ENCODE results near the gene NAB2. TPM values are rescaled to one million over a fixed set of nuclear protein-coding genes. Genes with fewer than 3 reads are reported as not detected.
A peak's percentile ranks its signal among the peaks of the same experiment; 100 is the strongest.

NAB2 gene, protein sequence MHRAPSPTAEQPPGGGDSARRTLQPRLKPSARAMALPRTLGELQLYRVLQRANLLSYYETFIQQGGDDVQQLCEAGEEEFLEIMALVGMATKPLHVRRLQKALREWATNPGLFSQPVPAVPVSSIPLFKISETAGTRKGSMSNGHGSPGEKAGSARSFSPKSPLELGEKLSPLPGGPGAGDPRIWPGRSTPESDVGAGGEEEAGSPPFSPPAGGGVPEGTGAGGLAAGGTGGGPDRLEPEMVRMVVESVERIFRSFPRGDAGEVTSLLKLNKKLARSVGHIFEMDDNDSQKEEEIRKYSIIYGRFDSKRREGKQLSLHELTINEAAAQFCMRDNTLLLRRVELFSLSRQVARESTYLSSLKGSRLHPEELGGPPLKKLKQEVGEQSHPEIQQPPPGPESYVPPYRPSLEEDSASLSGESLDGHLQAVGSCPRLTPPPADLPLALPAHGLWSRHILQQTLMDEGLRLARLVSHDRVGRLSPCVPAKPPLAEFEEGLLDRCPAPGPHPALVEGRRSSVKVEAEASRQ
- 16.1 TPM for polyA plus RNA-seq (2013, experiment 1 of 2)
- 20.5 TPM for polyA plus RNA-seq (2013, experiment 2 of 2)

DNA sequence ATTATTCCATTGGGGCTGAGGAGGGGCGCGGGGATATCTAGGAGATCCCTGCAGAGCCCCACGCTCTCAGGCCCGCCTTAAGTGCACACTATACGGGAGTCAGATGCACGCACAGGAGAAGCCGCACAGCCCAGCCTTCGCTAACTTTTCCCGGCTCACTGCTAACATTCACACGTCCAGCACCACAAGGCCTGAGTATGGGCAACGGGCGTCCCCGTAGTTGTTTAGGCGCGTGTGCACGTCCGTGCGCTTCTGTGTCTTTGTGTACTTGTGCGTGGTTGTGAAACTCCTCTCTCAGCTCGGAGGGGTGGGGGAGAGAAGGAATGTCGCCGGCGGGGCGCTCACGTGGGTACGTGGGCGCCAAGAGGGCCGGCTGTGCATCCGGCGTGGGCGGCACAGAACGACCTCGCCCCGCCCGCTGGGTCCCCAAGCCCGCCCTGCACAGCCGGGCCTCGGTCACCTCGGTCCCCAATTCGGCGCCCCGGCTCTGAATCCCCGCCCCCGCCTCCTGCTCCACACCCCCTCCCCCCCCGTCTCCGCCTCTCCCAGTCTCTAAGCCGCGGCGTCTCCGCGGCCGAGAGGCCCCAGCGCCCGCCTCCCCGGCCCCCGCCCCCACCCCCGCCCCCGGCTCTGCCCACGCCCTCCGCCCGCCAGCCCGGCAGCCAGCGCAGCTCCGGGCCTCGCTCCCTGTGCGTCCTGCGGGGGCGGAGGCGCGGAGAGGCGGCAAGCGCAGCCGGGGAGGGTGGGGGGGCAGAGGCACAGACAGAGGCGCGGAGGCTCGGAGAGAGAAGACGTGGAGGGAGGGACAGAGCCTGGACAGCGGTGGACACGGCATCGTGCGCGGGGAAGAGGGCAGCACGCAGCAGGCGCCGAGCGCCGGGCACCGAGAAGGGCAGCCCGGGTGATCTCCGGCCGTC, at the start of gene NAB2:
TSS of gene NAB2 (plus strand) at position 761 of the 917 bp plus-strand sequence. CDS start 158 bp downstream, outside the sequence.
- peak within 1 kb of the TSS; percentile 100 for H3K27ac ChIP-seq (ENCODE audit: low read depth, low read length)
- peak within 1 kb of the TSS; percentile 90 for H3K4me3 ChIP-seq (ENCODE audit: low read length)
- H3K9me3 ChIP-seq (ENCODE audit: insufficient read depth, low read depth, low read length) = no peaks in the 10 kb centered on the region
- H3K9ac ChIP-seq (ENCODE audit: low read depth, low read length) = peak within 1 kb of the TSS; percentile 91
- WGBS = under 1% methylated on average over 81 of the region's 91 CpGs
- H3K36me3 ChIP-seq (ENCODE audit: insufficient read depth, low read length) = peaks cover 25% of the 10 kb centered on the region
- peaks cover 13% of the 10 kb centered on the region for H3K4me1 ChIP-seq (ENCODE audit: insufficient read depth, low read length)
- H3K27me3 ChIP-seq (ENCODE audit: insufficient read depth, low read length) = no peaks in the 10 kb centered on the region

DNA sequence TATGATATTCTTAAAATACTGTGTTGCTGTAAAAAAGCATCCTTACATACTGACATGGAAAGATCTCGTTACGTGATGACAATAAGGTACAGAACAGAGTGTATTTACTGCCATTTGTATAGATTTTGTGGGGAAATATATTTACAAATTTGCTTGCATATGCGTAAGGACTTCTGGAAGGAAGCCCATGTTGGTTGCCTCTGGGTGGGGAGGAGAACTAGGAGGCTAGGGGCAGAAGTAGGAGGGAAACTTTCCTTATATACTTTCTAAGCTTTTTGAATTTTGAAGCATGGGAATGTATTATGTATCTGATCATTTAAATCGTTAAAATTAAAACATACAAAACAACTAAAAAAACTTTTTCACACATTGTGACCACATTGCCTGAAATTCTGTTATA, 48.7 kb upstream of the NAB2 start:
- H3K9ac ChIP-seq (ENCODE audit: low read depth, low read length) = no peak overlapping the region
- H3K9me3 ChIP-seq (ENCODE audit: insufficient read depth, low read depth, low read length) = no peaks in the 10 kb centered on the region
- H3K4me1 ChIP-seq (ENCODE audit: insufficient read depth, low read length) = no peaks in the 10 kb centered on the region
- H3K4me3 ChIP-seq (ENCODE audit: low read length) = no peak overlapping the region
- H3K36me3 ChIP-seq (ENCODE audit: insufficient read depth, low read length) = no peaks in the 10 kb centered on the region
- H3K27ac ChIP-seq (ENCODE audit: low read depth, low read length) = no peak overlapping the region
- no peaks in the 10 kb centered on the region for H3K27me3 ChIP-seq (ENCODE audit: insufficient read depth, low read length)
- 93% methylated on average over 3 of the region's 4 CpGs for WGBS

DNA sequence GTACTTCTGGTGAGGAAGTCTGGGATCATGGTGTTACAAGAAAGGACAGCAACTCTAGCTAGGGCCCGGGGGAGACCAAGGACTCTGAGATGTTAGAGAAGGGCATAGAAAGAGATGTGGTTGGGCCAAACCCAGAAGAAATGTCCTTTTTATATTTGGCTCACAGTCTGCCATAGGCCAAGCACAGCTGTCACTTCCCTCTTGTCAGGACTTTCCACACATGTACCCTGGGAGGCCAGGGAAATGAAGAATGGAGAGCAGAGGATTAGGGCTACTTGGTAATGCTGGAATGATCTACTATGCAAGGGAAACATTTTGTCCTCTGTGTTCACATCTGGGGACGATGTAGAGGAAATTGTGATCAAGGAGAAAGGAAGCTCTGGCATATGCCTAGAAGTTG, 48.2 kb upstream of the NAB2 start:
- Histone ChIP-seq H3K27me3 (ENCODE audit: insufficient read depth, low read length) (no peaks in the 10 kb centered on the region), H3K27ac (ENCODE audit: low read depth, low read length) (no peak overlapping the region), H3K36me3 (ENCODE audit: insufficient read depth, low read length) (no peaks in the 10 kb centered on the region), H3K9me3 (ENCODE audit: insufficient read depth, low read depth, low read length) (no peaks in the 10 kb centered on the region), H3K4me3 (ENCODE audit: low read length) (no peak overlapping the region), H3K9ac (ENCODE audit: low read depth, low read length) (no peak overlapping the region), H3K4me1 (ENCODE audit: insufficient read depth, low read length) (no peaks in the 10 kb centered on the region)
- 85% methylated on average over 2 of the region's 2 CpGs for WGBS

DNA sequence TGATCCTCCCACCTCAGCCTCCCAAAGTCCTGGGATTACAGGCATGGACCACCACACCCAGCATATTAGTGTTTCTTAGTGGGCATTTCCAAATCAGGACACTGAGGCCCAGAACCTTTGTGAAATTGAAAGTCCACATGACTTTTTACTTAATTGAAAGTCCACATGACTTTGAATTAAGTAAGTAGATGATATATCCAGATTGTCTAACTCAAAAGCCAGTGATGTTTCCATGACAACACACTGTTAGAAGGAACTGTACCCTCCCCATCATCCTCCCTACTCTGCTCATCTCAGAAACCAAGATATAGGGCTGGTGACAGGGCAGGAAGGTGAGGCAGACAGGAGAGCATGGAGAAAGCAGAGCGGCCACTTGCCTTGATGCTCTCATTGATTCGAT, 46.2 kb upstream of the NAB2 start:
- H3K9ac ChIP-seq (ENCODE audit: low read depth, low read length) = no peak overlapping the region
- H3K27ac ChIP-seq (ENCODE audit: low read depth, low read length) = no peak overlapping the region
- no peaks in the 10 kb centered on the region for H3K9me3 ChIP-seq (ENCODE audit: insufficient read depth, low read depth, low read length)
- H3K4me1 ChIP-seq (ENCODE audit: insufficient read depth, low read length) = no peaks in the 10 kb centered on the region
- H3K4me3 ChIP-seq (ENCODE audit: low read length) = no peak overlapping the region
- WGBS = 97% methylated on average over 2 of the region's 2 CpGs
- no peaks in the 10 kb centered on the region for H3K36me3 ChIP-seq (ENCODE audit: insufficient read depth, low read length)
- H3K27me3 ChIP-seq (ENCODE audit: insufficient read depth, low read length) = no peaks in the 10 kb centered on the region

DNA sequence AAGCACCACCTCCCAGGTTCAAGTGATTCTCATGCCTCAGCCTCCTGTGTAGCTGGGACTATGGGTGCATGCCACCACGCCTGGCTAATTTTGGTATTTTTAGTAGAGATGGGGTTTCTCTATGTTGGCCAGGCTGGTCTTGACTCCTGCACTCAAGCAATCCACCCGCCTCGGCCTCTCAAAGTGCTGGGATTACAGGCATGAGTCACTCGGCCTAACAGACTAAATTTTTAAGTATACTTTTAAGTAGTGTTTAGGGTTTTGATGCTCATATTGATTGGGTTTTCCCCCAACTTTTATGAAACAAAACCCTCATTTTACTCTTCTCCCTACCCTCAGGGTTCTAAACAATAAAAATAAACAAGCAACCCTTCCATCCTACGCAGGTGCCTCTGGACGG, 44.4 kb upstream of the NAB2 start:
- no peak overlapping the region for H3K4me3 ChIP-seq (ENCODE audit: low read length)
- H3K9me3 ChIP-seq (ENCODE audit: insufficient read depth, low read depth, low read length) = no peaks in the 10 kb centered on the region
- no peak overlapping the region for H3K27ac ChIP-seq (ENCODE audit: low read depth, low read length)
- H3K4me1 ChIP-seq (ENCODE audit: insufficient read depth, low read length) = no peaks in the 10 kb centered on the region
- H3K36me3 ChIP-seq (ENCODE audit: insufficient read depth, low read length) = no peaks in the 10 kb centered on the region
- no peaks in the 10 kb centered on the region for H3K27me3 ChIP-seq (ENCODE audit: insufficient read depth, low read length)
- WGBS = 90% methylated on average over 5 of the region's 6 CpGs
- no peak overlapping the region for H3K9ac ChIP-seq (ENCODE audit: low read depth, low read length)

DNA sequence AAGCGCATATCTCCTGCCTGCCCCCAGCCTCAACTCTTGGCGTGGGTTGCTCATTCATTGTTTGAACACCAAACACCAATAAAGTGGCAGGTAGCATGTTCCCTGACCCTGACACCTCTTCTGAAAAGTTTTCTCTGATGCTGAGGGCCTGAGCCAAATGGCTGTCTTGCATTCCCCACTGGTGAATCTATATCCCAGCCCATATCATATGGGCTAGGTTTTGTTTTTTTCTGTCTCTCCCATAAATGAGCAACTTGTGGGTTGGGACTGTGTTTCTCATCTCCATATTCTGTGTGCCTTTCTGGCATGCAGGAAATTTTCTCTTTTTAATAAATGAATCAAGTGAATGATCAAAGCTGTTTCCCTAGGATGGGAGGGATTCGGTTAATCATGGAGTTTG, 44.0 kb upstream of the NAB2 start:
- no peaks in the 10 kb centered on the region for H3K4me1 ChIP-seq (ENCODE audit: insufficient read depth, low read length)

DNA sequence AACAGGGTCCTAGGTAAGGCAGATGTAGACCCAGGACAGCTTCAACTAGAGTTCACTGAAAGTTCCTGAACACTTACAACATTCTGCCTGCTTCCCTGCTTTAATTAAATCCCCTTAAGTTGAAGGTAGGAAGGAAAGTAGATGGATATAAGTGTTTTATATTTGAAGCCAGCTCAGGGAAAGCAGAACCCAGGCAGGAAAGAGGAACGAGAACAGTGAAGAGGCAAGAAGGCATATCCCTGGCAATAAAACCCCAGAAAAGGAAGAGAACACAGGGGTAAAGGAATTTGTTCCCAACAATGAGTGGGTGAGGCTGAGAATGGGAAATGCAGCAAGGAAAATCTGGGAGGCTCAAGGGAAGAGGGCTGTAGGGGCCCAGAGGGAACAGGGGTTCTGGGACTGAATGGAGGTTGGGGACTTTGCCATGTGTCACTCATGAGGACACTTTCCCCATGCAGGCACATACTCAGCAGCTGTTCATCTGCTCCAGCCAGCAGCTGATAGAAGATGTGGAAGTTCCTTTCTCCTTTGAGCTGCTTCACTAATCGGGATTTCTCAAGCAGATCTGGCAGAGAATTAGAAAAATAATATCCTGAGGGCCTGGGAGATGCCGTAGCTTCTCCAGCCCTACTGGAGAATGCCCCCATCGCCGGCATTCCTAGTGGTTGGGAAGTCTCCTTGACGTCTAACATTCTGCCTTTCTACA, 42.7 kb upstream of the NAB2 start:
- Histone ChIP-seq H3K4me3 (ENCODE audit: low read length) (no peak overlapping the region), H3K27ac (ENCODE audit: low read depth, low read length) (no peak overlapping the region), H3K4me1 (ENCODE audit: insufficient read depth, low read length) (no peaks in the 10 kb centered on the region), H3K36me3 (ENCODE audit: insufficient read depth, low read length) (no peaks in the 10 kb centered on the region), H3K27me3 (ENCODE audit: insufficient read depth, low read length) (no peaks in the 10 kb centered on the region), H3K9ac (ENCODE audit: low read depth, low read length) (no peak overlapping the region), H3K9me3 (ENCODE audit: insufficient read depth, low read depth, low read length) (no peaks in the 10 kb centered on the region)
- WGBS = 79% methylated on average over 6 of the region's 6 CpGs

More for the DNA sequence above, 44.0 kb upstream of the NAB2 start:
- no peaks in the 10 kb centered on the region for H3K9me3 ChIP-seq (ENCODE audit: insufficient read depth, low read depth, low read length)
- H3K36me3 ChIP-seq (ENCODE audit: insufficient read depth, low read length) = no peaks in the 10 kb centered on the region
- 86% methylated on average over 3 of the region's 3 CpGs for WGBS
- no peak overlapping the region for H3K4me3 ChIP-seq (ENCODE audit: low read length)
- no peak overlapping the region for H3K27ac ChIP-seq (ENCODE audit: low read depth, low read length)
- no peak overlapping the region for H3K9ac ChIP-seq (ENCODE audit: low read depth, low read length)
- no peaks in the 10 kb centered on the region for H3K27me3 ChIP-seq (ENCODE audit: insufficient read depth, low read length)

DNA sequence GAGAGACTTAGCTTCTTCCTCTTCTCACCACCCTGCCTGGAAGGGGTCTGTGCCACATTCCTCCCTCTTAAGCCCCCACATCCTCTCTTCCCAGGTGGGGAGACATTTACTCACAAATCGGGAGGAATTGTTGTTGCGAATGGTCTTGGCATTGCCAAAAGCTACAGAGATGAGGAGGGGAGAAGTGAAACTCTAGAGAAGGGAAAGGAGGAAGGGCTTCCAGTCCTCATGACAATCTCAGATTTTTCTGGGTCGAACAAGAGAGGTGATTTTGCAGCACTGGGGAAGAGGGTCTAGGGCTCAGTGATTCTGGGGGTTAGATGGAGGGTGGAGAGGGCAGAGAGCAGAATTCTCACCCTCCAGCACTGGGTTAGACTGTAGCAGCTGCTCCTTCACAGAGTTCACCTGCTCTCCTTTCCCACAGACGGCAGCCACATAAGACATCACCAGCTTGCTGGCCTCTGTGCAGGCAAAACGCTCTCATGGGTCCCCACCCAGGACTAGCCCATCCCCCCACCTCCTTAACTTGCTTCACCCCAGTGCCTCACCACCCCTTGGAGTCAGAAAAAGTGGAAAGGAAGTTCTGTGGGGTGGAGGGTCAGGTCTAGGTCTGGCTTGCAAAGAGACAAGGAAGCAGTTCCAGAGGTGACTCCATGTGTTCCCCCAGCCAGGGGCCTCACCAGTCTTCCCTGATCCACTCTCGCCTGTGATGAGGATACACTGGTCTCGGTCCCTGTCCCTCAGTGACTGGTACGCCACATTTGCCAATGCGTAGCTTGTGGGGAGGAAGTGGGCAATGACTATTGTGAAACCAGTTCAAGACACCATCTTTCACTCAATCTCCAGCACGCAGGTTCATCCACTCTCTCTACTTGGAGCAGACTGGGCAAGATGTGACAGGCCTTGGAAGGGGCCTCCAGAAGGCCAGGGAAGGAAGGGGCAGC, 41.7 kb upstream of the NAB2 start:
- H3K36me3 ChIP-seq (ENCODE audit: insufficient read depth, low read length) = no peaks in the 10 kb centered on the region
- no peaks in the 10 kb centered on the region for H3K9me3 ChIP-seq (ENCODE audit: insufficient read depth, low read depth, low read length)
- H3K27me3 ChIP-seq (ENCODE audit: insufficient read depth, low read length) = no peaks in the 10 kb centered on the region
- 88% methylated on average over 10 of the region's 10 CpGs for WGBS
- no peaks in the 10 kb centered on the region for H3K4me1 ChIP-seq (ENCODE audit: insufficient read depth, low read length)
- no peak overlapping the region for H3K9ac ChIP-seq (ENCODE audit: low read depth, low read length)
- H3K27ac ChIP-seq (ENCODE audit: low read depth, low read length) = no peak overlapping the region
- no peak overlapping the region for H3K4me3 ChIP-seq (ENCODE audit: low read length)

DNA sequence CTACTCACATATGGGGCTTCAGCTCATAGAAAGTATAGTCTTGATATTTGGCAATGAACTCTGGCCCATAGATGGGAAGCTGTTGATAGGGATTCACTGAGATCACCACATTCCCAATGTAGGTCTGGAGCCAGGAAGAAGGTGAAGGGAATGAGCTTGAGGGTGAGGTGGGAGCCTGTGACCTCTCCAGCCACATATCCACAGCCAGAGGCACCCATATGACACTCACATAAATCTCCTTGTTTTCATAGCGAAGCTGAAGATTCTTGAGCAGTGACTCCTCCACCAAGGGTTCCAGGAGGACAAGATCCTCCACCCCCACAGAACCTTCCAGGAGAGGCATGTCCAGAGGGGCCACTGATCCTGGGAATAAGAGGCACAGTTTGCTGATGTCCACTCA, 40.9 kb upstream of the NAB2 start:
- Histone ChIP-seq H3K4me1 (ENCODE audit: insufficient read depth, low read length) (no peaks in the 10 kb centered on the region), H3K27ac (ENCODE audit: low read depth, low read length) (no peak overlapping the region), H3K27me3 (ENCODE audit: insufficient read depth, low read length) (no peaks in the 10 kb centered on the region), H3K9me3 (ENCODE audit: insufficient read depth, low read depth, low read length) (no peaks in the 10 kb centered on the region), H3K9ac (ENCODE audit: low read depth, low read length) (no peak overlapping the region), H3K4me3 (ENCODE audit: low read length) (no peak overlapping the region), H3K36me3 (ENCODE audit: insufficient read depth, low read length) (no peaks in the 10 kb centered on the region)
- 89% methylated on average over 1 of the region's 1 CpG for WGBS
